HG03045 (cell line): Measurements from ENCODE around the gene USP15.
A peak's percentile ranks its signal among the peaks of the same experiment; 100 is the strongest.
"Not testable (repeated sequence)": the region's sequence is repeated elsewhere in the genome, so short reads cannot be mapped to it uniquely, and the experiment has no call there.

Source experiments
- ATAC-seq: cut with Tn5 transposase; IDR thresholded peaks from one replicate; pipeline ENCODE4 v1.9.1; 2021; ENCODE audit warnings: mild to moderate bottlenecking, moderate library complexity; ENCODE audit not compliant: unreplicated experiment

Gene USP15

GRCh38 chr12:62319058-62319457 is 58.9 kb downstream of the USP15 start:
- no peak for ATAC-seq

GRCh38 chr12:62320054-62320453 is 59.9 kb downstream of the USP15 start:
- no peak for ATAC-seq

- ATAC-seq = no peak
Observed at GRCh38 chr12:62323386-62323785, 63.2 kb downstream of the USP15 start.

- no peak for ATAC-seq
Observed at GRCh38 chr12:62328296-62328921, 68.2 kb downstream of the USP15 start.

GRCh38 chr12:62331306-62331705 is 71.1 kb downstream of the USP15 start:
- ATAC-seq = peak; percentile 53

- no peak for ATAC-seq
Observed at GRCh38 chr12:62332598-62332997, 72.4 kb downstream of the USP15 start.

GRCh38 chr12:62335057-62335456 is 74.9 kb downstream of the USP15 start:
- ATAC-seq = no peak

GRCh38 chr12:62335796-62336195 is 75.6 kb downstream of the USP15 start:
- ATAC-seq = no peak

GRCh38 chr12:62337643-62338042 is 77.4 kb downstream of the USP15 start:
- ATAC-seq = not testable (repeated sequence)

GRCh38 chr12:62342614-62343303 is 82.6 kb downstream of the USP15 start:
- not testable (repeated sequence) for ATAC-seq

GRCh38 chr12:62343304-62344120 is 83.3 kb downstream of the USP15 start:
- ATAC-seq = not testable (repeated sequence)

GRCh38 chr12:62344731-62345556 is 84.7 kb downstream of the USP15 start:
- not testable (repeated sequence) for ATAC-seq

- ATAC-seq = no peak
Observed at GRCh38 chr12:62345667-62346066, 85.5 kb downstream of the USP15 start.

GRCh38 chr12:62346817-62347216 is 86.6 kb downstream of the USP15 start:
- ATAC-seq = no peak

GRCh38 chr12:62347922-62348650 is 87.9 kb downstream of the USP15 start:
- no peak for ATAC-seq

GRCh38 chr12:62350554-62350953 is 90.3 kb downstream of the USP15 start:
- no peak for ATAC-seq

- no peak for ATAC-seq
Observed at GRCh38 chr12:62351326-62351725, 91.1 kb downstream of the USP15 start.

GRCh38 chr12:62361048-62361447 is 100.8 kb downstream of the USP15 start:
- ATAC-seq = no peak

- ATAC-seq = no peak
Observed at GRCh38 chr12:62363506-62363905, 103.3 kb downstream of the USP15 start.

GRCh38 chr12:62364697-62365096 is 104.5 kb downstream of the USP15 start:
- ATAC-seq = not testable (repeated sequence)
